GM15510 (cell line): ENCODE measurements around the gene DPT.

Experiments used
- POLR2A ChIP-seq: IDR thresholded peaks from 3 replicates; pipeline ENCODE4 v1.6.1; 2011; ENCODE audit warnings: borderline replicate concordance; ENCODE audit not compliant: insufficient read length; ENCODE audit errors: extremely low read depth

The DPT gene

DNA sequence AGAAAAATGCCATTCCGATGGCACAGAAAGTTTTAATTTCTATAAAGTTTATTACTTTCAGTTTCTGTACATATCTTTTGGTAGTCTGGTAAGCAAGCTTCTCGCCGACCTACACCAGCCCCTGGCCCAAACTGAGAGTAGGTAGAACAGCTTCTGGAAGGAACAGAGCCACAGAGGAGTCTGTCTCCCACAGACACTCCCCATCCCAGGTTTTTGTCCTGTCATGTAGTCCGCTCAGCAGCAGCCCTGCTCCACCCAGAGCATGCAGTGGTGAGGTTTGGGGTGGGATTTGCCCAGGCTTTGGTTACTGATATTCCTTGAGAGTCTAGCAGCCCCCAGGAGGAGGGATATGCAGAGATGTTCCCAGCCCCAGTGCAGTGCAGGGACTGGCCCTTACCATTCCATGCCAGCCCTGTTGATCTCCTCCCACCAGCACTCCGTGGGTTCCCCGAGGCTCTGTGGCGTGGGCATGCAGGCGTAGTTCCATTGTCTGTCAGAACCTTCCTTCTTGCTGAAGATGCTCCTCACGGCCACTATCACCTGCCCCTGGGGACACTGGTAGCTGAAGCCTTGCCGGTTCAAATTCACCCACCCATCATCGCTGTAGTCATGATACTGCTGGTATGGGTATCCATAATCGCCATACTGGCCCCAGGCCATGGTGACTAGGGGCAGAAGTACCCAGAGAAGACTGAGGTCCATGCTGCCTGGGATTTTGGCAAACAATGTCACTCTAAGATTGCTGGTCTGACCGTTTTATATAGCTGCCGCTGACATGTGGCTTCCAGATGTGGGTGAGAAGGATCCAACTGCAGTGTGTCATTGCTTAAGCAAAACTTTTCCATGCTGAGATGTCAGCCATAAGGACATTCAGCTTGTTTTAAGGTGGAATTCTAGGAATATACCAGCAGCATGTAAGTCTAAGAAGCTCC lies at the start of gene DPT:
DPT (minus strand) TSS at position 734 of the 932 bp plus-strand sequence; CDS start at position 702, 32 bp downstream.
- no peak for TF ChIP-seq POLR2A

GRCh38 chr1:168775366-168775765 lies 46.4 kb upstream of the DPT start:
- no peak for TF ChIP-seq POLR2A

- TF ChIP-seq POLR2A: no peak
These were observed 45.2 kb upstream of the DPT start for GRCh38 chr1:168774241-168774640.

DNA sequence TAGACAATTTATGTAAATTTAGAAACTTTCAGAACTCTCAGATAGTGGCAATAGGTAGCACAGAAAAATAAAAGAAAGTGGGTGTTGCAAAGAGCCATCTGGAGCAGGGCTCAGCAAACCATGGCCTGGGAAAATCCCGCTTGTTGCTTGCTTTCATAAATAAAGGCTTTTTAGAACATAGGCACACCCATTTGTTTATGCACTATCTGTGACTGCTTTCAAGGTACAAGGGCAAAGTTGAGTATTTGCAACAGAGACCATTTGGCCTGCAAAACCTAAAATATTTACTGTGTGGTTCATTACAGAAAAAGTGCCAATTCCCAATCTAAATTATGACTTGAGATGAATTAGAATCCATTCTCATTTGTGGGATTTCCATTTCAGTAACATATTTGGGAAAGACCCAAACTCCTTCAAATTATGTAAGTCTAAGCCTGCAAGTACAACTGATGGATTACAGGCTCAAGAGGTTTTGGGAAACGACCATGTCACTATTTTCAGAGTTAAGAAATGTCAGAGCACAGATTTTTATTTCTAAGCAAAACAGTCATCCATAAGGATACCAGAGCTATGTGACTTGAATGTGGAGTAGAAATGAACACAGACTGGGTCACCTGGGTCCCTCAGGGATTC lies 43.5 kb upstream of the DPT start:
- TF ChIP-seq POLR2A: no peak

DNA sequence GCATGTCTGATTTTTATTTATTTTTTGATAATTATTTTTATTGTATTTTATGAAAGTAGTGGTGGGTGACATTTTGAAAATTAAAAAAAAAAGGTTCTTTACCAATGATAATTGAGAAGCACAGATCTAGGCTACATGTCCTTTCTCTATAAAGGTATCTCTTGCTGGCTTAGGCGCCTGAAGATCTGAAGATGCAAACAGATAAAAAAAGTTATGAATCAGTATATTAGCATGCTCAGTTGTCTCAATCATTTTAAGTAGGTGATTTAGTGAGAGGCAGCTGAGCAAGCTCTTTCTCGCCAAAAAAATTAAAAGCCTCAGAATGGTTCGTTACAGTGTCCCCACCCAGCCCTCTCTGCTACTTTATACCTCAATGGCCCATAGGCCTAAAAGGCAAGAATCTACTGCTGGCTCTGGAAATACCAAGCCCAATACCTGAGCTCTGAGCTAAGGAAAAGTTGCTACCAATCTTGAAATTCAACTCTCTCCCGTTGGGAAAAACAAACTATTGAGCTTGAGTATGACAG lies 42.2 kb upstream of the DPT start:
- no peak for TF ChIP-seq POLR2A

DNA sequence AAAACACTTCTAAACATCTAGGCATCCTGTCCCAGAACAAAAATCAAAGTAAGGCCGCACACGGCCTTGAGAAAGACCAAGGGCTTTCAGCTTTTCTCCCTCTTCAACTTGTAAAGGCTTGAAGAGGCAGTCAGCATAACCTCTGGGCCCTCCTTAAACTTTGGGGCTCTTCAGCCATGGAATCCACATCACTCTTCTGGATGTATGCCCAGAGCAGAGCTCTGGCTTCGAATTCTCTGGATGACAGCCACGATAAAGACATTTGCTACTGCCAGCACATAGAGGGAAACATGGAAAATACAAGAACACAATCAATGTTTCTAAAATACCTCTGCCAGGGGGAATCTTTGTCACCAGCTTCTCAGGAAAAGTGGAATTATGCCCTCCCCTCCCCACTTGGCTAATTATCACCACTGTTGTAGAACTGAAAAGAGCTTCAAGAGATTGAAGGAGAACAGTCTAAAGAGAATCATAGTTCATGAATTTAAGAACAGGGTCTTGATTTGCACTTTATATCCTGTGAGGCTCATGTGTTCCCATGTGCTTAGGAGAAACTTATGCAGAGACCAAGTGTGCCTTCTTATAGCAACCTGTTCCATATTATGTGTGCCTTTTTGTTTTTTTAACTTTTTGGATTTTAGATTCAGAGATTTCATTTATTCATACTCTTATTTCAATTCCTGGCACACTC lies 39.0 kb upstream of the DPT start:
- no peak for TF ChIP-seq POLR2A

- no peak for TF ChIP-seq POLR2A
These were observed 37.6 kb upstream of the DPT start for GRCh38 chr1:168766568-168766967.

GRCh38 chr1:168763031-168763430 lies 34.0 kb upstream of the DPT start:
- TF ChIP-seq POLR2A: no peak

GRCh38 chr1:168762473-168762872 lies 33.5 kb upstream of the DPT start:
- TF ChIP-seq POLR2A: no peak

DNA sequence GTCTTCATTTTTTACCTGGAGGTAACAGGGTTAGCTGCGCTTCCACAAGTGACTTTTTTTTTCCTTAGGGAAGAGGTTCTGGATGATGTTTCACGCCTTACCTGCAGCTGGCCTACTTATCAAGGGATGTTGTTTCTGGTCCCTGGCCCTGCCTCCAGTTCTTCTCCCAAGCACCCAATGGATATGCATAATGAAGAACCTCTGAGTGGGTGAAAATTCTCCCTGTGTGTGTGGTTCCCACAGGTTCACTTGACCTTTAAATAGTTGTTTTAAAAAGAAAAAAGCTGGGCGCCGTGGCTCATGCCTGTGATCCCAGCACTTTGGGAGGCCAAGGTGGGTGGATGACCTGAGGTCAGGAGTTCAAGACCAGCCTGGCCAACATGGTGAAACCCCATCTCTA lies 31.8 kb upstream of the DPT start:
- TF ChIP-seq POLR2A: no peak

GRCh38 chr1:168760241-168760640 lies 31.2 kb upstream of the DPT start:
- no peak for TF ChIP-seq POLR2A

- TF ChIP-seq POLR2A: no peak
These were observed 30.1 kb upstream of the DPT start for GRCh38 chr1:168759077-168759476.

GRCh38 chr1:168758503-168758902 lies 29.5 kb upstream of the DPT start:
- no peak for TF ChIP-seq POLR2A

DNA sequence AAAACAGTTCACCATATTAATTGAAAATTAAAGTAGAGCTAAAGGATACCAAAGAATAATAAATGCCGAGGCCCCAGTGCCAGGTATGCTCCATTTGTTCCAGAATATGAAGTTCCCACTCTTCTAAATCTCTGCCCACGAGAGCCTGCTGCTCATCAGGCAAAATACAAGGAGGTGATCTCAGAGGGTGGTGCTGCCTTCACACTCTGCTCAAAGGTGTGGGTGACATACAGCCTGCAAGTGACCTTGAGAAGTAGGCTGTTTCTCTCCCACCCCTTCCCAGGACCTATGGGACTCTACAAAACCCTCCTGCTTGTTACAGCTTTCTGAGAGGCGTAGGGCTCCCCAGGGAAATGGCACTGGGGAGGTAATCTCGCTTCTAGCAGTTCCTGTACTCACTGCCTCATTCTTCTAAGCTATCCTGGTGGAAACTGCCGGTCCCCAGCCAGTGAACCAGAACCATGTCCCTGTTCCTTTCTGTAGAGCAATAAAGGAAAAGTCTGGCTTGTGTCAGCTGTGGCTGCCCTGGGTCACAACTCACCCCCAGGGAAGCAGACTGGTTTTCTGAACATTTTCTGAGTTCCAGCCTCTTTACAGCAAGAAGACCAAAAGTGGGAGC lies 26.9 kb upstream of the DPT start:
- TF ChIP-seq POLR2A: no peak

DNA sequence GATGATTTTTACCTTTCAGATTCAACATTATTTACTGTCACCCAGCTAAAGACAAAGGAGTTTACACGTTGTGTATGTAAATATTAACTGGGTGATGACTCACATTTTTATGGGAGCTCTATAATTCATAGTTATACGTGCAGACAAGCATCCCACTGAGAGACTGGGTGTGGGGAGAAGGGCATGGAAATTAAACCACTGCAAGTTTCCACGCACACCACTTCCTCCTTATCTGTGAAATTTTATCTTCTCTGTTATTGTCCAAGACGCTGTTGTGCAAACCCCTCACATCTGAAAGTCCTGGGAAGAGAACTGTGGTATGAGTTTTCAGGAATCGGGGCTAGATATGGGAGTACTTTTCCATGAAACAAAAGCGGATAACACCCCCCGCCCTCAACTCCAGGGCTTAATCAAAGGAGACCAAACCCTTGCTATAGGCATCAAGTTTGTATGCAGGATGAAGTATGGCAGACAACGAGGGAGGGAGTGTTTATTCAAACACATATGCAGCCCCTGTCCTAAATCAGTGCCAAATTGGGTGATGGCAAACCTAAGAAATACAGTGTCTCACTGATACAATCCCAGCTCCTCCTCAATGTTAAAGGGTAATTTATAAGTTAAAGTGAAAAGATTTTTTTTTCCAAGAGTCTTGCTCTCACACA lies 23.3 kb upstream of the DPT start:
- no peak for TF ChIP-seq POLR2A

- TF ChIP-seq POLR2A: no peak
These were observed 22.2 kb upstream of the DPT start for GRCh38 chr1:168751195-168751650.
